DOHH2 (cell line): Measurements from ENCODE around the gene MYLK.

ENCODE experiments used
- H3F3A ChIP-seq: fragments of 200-600 bp; sonication (generic), shearing (Covaris generic); 2 replicates; pipeline ENCODE4 v1.6.0; 2016; ENCODE audit warnings: antibody characterized with exemption, mild to moderate bottlenecking; ENCODE audit not compliant: control insufficient read depth, insufficient read depth
- H3K27ac ChIP-seq: fragments of 200-600 bp; sonication (generic); 2 replicates; pipeline ENCODE4 v1.5.1; 2014; ENCODE audit warnings: low read depth, mild to moderate bottlenecking, low read length, moderate library complexity
- H3K27me3 ChIP-seq: fragments of 200-600 bp; sonication (generic); 2 replicates; pipeline ENCODE4 v1.6.1; 2014; ENCODE audit warnings: mild to moderate bottlenecking, low read length, mixed read lengths; ENCODE audit not compliant: control insufficient read depth
- H3K36me3 ChIP-seq: fragments of 200-600 bp; sonication (generic); 2 replicates; pipeline ENCODE4 v1.6.1; 2014; ENCODE audit warnings: mild to moderate bottlenecking, low read length, moderate library complexity, mixed read lengths; ENCODE audit not compliant: control insufficient read depth
- H3K4me1 ChIP-seq: fragments of 200-600 bp; sonication (generic); 2 replicates; pipeline ENCODE4 v1.6.1; 2014; ENCODE audit warnings: mild to moderate bottlenecking, low read length, mixed read lengths; ENCODE audit not compliant: control insufficient read depth
- H3K4me2 ChIP-seq: fragments of 200-600 bp; sonication (generic); 2 replicates; pipeline ENCODE4 v1.6.0; 2014; ENCODE audit warnings: mild to moderate bottlenecking, low read length, moderate library complexity
- H3K4me3 ChIP-seq: fragments of 200-600 bp; sonication (generic); 2 replicates; pipeline ENCODE4 v1.5.1; 2014; ENCODE audit warnings: mild to moderate bottlenecking, low read length, mixed read lengths
- H3K79me2 ChIP-seq: fragments of 200-600 bp; sonication (generic); 2 replicates; pipeline ENCODE4 v1.6.1; 2014; ENCODE audit warnings: mild to moderate bottlenecking, low read length, mixed read lengths; ENCODE audit not compliant: control insufficient read depth
- H3K9me2 ChIP-seq: fragments of 200-600 bp; sonication (generic); replicated peaks from 2 replicates; pipeline ENCODE4 v1.6.1; 2014; ENCODE audit warnings: mild to moderate bottlenecking, low read length, mixed read lengths; ENCODE audit not compliant: control insufficient read depth
- H3K9me3 ChIP-seq: fragments of 200-600 bp; sonication (generic); 2 replicates; pipeline ENCODE4 v1.6.1; 2014; ENCODE audit warnings: antibody characterized with exemption, low read length, mixed read lengths; ENCODE audit not compliant: control insufficient read depth, insufficient read depth
- H4K20me1 ChIP-seq: fragments of 200-600 bp; sonication (generic); 2 replicates; pipeline ENCODE4 v1.6.0; 2014; ENCODE audit warnings: low read depth, mild to moderate bottlenecking, antibody characterized with exemption, low read length, moderate library complexity; ENCODE audit not compliant: control insufficient read depth, insufficient read depth
- EZH2phosphoT487 ChIP-seq: fragments of 200-600 bp; sonication (generic); IDR thresholded peaks from 2 replicates; pipeline ENCODE4 v1.6.1; 2017; ENCODE audit warnings: borderline replicate concordance, mild to moderate bottlenecking, antibody characterized with exemption, low read length, moderate library complexity, mixed read lengths
- TF ChIP-seq, protein P1 (sequence below): fragments of 200-600 bp; sonication (generic); IDR thresholded peaks from one replicate; pipeline ENCODE4 v1.5.1; 2014; ENCODE audit warnings: antibody characterized with exemption, mild to moderate bottlenecking, low read depth, low read length; ENCODE audit not compliant: poor library complexity, severe bottlenecking

The MYLK gene

DNA sequence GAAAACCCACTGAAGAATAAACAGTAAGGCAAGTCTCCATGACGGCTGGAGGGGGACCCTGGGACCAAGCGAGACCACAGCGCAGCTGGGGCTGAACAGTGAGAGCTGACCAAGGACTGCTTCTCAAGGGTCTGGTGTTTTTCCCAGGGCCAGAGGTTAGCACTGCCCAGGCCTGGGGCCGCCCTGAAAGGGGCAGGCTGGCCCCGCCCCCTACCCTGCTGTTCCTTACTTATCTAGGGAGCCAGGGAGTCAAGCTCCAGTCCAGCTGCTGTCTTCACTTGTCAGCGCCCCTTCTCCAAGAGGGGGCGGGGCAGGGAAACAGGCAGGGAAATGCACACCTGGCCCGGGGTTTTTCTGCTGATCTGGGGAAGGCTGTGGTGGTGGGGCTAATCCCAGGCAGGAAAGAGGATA, 247.7 kb downstream of the MYLK start:
- Histone ChIP-seq H3K4me2 (no peak overlapping the region), H3K9me3 (no peaks in the 10 kb centered on the region), H3K79me2 (no peaks in the 10 kb centered on the region), H4K20me1 (no peaks in the 10 kb centered on the region), H3K27ac (no peak overlapping the region), H3K36me3 (no peaks in the 10 kb centered on the region), H3K27me3 (no peaks in the 10 kb centered on the region), H3F3A (no peaks in the 10 kb centered on the region), H3K4me3 (no peak overlapping the region), H3K9me2 (no peaks in the 10 kb centered on the region), H3K4me1 (no peaks in the 10 kb centered on the region)
- TF ChIP-seq, protein P1, sequence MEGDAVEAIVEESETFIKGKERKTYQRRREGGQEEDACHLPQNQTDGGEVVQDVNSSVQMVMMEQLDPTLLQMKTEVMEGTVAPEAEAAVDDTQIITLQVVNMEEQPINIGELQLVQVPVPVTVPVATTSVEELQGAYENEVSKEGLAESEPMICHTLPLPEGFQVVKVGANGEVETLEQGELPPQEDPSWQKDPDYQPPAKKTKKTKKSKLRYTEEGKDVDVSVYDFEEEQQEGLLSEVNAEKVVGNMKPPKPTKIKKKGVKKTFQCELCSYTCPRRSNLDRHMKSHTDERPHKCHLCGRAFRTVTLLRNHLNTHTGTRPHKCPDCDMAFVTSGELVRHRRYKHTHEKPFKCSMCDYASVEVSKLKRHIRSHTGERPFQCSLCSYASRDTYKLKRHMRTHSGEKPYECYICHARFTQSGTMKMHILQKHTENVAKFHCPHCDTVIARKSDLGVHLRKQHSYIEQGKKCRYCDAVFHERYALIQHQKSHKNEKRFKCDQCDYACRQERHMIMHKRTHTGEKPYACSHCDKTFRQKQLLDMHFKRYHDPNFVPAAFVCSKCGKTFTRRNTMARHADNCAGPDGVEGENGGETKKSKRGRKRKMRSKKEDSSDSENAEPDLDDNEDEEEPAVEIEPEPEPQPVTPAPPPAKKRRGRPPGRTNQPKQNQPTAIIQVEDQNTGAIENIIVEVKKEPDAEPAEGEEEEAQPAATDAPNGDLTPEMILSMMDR = no peak
- no peak for TF ChIP-seq EZH2phosphoT487

DNA sequence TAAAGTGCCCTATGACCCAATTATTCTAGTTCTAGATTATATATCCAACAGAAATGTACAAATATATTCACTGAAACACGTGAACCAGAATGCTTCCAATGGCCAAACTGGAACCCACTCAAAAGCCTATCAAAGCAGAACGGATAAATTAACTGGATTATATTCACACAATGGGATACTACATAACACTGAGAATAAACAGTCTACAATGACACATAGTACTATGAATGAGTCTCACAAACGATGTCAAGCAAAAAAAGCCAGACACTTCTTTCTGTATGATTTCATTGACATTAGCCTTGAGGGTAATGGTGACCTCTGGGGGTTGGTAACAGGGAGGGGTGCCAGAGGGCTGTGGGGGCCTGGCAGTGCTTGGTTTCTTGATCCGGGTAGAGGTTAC, 248.4 kb downstream of the MYLK start:
- H4K20me1 ChIP-seq = no peaks in the 10 kb centered on the region
- H3K79me2 ChIP-seq = no peaks in the 10 kb centered on the region
- H3K36me3 ChIP-seq = no peaks in the 10 kb centered on the region
- no peaks in the 10 kb centered on the region for H3F3A ChIP-seq
- no peaks in the 10 kb centered on the region for H3K9me2 ChIP-seq
- H3K4me2 ChIP-seq = no peak overlapping the region
- no peak overlapping the region for H3K27ac ChIP-seq
- no peak overlapping the region for H3K4me3 ChIP-seq
- H3K4me1 ChIP-seq = no peaks in the 10 kb centered on the region
- no peaks in the 10 kb centered on the region for H3K9me3 ChIP-seq
- no peak for TF ChIP-seq EZH2phosphoT487
- TF ChIP-seq, protein P1 = no peak
- H3K27me3 ChIP-seq = no peaks in the 10 kb centered on the region

DNA sequence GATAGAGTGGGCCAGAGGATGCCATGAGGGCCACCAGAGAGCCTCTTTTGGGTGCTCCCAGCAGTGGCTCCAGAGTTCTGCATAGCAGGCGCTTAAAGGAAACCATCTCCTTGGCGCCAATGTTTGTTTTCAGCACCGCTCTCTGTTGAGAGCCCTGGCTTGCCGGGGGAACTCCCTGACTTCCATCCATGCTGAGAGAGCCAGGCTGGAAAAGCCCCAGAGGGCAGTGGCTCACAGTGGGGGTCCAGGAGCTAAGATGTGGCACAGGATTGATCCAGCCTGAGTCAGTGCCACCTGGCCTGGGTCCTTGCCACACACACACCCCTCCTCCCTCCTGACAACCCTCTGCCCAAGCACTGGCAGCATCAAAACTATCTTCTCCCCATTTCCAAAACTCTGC, 248.9 kb downstream of the MYLK start:
- H4K20me1 ChIP-seq = no peaks in the 10 kb centered on the region
- no peaks in the 10 kb centered on the region for H3K27me3 ChIP-seq
- no peaks in the 10 kb centered on the region for H3F3A ChIP-seq
- no peaks in the 10 kb centered on the region for H3K9me3 ChIP-seq
- H3K79me2 ChIP-seq = no peaks in the 10 kb centered on the region
- no peak overlapping the region for H3K4me3 ChIP-seq
- no peak overlapping the region for H3K27ac ChIP-seq
- H3K9me2 ChIP-seq = no peaks in the 10 kb centered on the region
- H3K4me2 ChIP-seq = no peak overlapping the region
- no peaks in the 10 kb centered on the region for H3K4me1 ChIP-seq
- TF ChIP-seq EZH2phosphoT487 = no peak
- TF ChIP-seq, protein P1 = no peak
- H3K36me3 ChIP-seq = no peaks in the 10 kb centered on the region
